ENCODE data around the gene B4GALT1.

The B4GALT1 gene

GRCh38 chr9:33065157-33066076 lies 101.7 kb downstream of the B4GALT1 start:
- DNase-seq: no peak
- intact Hi-C loops (cut with DNase I): no loop called here
